IPS-NIHi11 (cell line): Measurements from ENCODE around the gene TNRC6C.

Experiments used
- DNase-seq: peaks from one replicate; pipeline ENCODE4 v3.0.0; 2012; ENCODE audit warnings: mixed read lengths, low spot score

Gene TNRC6C

DNA sequence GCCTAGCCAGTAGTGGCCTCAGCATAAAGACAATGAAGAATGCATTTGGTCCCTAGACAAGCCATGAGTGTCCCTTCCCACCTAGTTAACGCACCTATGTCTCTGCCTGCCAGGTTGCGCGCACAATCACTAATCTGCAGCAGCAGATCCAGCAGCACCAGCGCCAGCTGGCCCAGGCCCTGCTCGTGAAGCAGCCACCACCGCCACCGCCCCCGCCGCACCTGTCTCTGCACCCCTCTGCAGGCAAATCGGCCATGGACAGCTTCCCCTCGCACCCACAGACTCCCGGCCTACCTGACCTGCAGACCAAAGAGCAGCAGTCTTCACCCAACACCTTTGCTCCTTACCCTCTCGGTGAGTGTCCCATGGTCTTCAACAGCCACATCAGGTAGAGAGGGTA, 128.2 kb downstream of the TNRC6C start:
- DNase-seq = no peak

DNA sequence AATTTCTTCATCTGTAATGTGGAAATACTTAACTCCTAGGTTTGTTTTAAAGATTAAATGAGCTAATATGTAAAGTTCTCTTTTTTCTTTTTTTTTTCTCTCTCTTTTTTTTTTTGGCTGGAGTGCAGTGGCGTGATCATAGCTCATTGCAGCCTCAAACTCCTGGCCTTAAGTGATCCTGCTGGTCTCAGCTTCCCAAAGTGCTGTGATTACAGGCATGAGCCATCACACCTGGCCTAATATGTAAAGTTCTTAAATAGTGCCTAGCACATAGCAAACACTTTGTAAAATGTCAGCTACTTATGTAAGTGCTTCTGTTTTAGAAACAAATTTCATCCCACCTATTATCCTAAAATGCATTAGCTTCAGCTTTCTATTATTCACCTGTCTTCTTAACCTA, 130.0 kb downstream of the TNRC6C start:
- no peak for DNase-seq

DNA sequence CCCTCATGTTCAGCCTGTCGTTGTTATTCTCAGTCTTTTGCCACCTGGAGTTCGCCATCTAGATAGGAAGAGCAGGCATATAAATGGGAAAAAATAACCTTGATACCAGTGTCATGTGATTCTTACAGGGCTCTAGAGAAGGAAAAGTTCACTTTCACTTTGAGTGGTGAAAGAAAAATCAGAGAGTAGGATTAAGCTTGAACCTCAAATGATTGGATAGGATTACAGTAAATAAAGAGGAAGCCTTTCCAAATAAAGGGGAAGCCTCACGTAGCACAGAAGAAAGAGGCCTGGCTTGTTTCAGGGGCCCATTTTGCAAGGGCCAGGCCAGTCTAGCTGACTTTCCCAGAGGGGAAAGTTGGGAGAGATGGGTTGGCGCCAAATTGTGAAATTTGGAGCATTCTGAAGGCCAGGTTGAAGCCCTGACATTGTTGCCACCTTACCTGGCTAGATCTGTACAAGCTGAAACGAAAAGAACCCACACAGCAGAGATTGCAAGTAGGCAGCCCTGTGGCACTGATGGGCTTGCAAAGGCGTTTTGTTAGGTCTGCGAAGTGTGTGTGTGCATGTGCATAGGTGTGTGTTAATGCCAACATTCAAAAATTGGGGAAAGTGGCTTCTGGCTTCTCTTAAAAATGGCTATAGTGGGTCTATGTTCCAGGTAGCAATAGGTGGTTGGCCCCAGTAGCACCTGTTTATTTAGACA, 131.2 kb downstream of the TNRC6C start:
- no peak for DNase-seq

DNA sequence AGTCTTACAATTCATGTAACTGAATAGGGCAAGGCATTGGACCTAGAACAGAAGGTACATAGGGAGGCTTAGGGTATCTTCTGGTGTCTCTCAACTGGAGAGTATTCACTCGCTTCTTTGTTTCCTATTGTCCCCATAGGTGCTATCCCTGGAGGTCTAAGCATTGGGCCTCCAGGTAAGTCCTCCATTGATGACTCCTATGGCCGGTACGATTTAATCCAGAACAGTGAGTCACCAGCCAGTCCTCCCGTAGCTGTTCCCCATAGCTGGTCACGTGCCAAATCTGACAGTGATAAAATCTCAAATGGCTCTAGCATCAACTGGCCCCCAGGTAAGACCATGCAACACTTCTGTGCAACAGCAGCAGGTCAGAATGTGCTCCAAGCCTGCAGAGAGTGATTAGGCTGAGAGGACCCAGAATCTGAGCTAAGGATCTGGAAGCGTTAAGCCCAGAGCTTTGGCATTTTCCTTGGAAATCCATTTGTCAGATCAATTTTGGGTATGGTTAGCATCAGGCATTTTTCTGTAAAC, 134.4 kb downstream of the TNRC6C start:
- DNase-seq = no peak

DNA sequence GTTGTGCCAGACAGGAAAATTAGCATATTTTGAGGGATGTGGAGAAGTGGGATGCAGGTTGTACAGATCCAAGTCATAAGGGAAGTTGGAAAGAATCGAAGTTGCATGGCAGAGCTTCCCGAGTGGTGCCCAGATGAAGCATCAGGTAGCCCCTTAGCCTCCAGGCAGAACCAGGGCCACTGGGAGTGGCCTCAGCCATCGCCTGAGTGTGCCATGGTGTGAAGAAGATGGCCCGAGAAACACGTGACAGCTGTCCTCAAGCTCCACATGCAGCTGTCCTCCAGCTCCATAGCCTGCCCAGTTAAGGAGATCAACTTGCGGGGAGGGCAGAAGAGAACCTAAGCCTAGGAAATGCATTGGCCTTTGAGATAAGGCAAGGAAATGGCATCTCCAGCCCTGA, 136.5 kb downstream of the TNRC6C start:
- DNase-seq = no peak

DNA sequence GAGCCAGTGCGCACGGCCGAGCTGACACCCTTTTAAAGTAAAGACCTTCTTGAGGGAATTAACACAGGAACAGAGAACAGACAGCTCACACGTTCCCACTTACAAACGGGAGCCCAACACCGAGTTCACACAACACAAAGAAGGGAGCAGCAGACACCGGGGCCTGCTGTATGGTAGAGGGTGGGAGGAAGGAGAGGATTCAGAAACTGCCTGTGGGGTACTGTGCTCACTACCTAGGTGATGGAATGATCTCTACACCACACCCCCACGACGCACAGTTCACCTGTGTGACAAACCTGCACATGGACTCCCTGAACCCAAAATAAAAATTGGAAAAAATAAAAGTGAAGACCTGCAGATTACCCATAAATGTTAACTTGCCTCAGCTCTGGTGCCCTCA, 137.6 kb downstream of the TNRC6C start:
- no peak for DNase-seq

DNA sequence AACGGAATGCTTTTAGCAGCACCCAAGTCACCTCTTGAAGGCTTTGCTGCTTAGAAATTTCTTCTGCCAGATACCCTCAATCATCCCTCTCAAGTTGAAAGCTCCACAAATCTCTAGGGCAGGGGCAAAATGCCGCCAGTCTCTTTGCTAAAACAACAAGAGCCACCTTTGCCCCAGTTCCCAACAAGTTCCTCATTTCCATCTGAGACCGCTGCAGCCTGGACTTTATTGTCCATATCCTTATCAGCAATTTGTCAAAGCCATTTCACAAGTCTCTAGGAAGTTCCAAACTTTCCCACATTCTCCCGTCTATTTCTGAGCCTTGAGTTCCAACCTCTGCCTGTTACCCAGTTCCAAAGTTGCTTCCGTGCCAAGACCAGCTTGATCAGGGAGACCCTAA, 142.6 kb downstream of the TNRC6C start:
- DNase-seq = no peak

DNA sequence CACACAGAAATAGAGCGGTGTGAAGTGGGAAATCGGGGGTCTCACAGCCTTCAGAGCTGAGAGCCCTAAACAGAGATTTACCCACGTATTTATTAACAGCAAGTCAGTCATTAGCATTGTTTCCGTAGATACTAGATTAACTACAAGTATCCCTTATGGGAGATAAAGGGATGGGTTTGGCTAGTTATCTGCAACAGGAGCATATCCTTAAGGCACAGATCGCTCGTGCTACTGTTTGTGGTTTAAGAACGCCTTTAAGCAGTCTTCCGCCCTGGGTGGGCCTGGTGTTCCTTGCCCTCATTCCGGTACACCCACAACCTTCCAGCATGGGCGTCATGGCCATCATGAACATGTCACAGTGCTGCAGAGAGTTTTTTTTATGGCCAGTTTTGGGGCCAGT, 143.0 kb downstream of the TNRC6C start:
- no peak for DNase-seq

DNA sequence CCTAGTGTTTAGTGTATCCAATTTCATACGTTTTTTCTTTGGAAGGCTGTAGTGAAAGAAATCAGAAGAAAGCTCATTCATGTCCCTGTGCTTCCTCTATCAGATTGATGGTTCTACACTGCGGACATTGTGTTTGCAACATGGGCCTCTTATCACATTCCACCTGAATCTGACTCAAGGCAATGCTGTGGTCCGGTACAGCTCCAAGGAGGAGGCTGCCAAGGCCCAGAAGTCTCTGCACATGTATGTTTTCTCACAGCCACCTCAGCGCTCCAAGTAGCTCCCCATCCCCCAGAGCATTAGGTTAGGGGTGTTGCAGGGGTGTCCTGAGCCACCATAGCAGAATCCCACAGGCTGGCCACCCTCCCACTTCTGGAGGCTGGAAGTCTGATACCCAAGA, 144.8 kb downstream of the TNRC6C start:
- no peak for DNase-seq

DNA sequence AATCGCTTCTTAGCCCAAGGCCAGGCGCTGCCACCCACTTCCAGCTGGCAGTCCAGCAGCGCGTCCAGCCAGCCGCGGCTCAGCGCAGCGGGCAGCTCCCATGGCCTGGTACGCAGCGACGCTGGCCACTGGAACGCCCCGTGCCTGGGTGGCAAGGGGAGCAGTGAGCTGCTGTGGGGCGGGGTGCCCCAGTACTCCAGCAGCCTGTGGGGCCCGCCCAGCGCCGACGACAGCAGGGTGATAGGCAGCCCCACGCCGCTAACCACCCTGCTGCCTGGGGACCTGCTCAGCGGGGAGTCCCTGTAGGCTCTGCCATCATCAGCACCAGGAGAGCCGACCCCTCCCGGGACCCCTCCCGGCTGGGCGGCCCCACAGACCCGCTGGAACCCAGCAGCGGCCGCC, 146.0 kb downstream of the TNRC6C start:
- no peak for DNase-seq

DNA sequence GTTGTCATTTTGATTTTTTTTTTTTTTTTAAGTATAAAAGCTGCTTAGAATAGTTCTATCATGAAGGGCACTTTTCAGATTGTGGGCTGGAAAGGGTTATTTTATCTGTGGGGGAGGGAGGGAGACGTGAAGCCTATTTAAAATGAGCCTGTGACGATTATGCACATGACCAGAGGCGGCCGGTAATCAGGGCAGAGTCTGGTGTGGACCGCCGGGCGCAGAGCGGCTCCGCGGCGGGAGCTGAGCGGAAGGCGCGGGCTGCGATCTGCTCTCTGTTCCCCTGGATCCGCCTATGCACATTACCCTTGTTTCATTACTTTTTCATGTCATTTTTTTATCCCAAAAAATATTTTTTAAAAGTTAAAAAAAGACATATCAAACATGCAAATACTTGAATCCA, 146.6 kb downstream of the TNRC6C start:
- DNase-seq = no peak

DNA sequence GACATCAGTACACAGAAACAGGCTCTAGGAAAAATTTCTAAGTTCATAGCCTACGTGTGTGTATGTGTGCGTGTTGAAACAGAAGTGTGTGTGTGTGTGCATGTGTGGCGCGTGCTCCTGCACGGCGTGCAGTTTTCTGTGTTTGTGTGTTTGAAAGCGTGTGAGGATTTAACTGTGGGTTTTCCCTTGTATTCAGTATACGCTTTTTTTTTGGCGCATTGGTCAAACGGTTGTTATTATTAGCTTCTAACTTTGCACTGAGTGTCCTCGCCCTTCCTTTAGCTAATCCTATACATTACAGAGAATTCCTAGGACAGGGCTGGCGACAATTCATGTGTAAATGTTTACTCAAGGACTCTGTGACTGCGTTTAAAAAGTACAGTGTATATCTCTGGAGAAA, 147.0 kb downstream of the TNRC6C start:
- DNase-seq = no peak

DNA sequence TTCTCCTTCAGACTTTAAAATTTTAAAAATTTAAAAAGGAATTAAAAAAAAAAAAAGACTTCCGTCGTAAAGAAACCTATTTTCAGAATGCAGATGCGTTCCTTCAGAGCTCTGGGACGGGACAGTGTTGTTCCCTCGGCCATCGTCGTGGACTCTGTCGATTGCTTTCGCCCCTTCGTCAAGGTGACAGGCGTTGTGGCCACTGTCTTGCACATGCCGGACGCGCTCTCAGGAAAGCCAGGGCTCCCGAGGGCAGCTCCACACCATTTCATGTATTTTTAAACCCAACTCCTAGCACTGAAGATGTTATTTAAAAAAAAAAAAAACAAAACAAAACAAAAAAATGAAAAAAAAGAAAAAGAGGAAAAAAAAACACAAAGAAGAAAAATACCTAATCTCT, 147.7 kb downstream of the TNRC6C start:
- no peak for DNase-seq

DNA sequence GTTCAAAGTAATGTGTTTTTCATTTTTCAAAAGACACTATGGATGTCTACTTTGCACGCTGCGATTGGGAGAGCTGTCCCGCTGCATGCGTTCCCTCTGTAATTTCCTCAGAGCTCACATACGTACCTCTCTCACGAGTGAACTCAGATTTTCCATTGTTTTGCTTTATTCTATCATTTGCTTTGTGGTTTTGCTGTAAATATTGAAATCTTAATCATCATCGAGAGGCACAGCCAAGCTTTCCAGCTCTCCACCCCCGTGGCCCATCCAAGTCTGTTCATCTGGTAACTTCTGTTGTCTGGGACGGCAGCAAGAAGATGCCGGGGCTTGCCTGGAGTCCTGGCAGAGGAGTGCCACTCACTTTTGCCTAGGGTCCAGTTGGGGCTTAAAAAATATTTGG, 149.0 kb downstream of the TNRC6C start:
- no peak for DNase-seq

DNA sequence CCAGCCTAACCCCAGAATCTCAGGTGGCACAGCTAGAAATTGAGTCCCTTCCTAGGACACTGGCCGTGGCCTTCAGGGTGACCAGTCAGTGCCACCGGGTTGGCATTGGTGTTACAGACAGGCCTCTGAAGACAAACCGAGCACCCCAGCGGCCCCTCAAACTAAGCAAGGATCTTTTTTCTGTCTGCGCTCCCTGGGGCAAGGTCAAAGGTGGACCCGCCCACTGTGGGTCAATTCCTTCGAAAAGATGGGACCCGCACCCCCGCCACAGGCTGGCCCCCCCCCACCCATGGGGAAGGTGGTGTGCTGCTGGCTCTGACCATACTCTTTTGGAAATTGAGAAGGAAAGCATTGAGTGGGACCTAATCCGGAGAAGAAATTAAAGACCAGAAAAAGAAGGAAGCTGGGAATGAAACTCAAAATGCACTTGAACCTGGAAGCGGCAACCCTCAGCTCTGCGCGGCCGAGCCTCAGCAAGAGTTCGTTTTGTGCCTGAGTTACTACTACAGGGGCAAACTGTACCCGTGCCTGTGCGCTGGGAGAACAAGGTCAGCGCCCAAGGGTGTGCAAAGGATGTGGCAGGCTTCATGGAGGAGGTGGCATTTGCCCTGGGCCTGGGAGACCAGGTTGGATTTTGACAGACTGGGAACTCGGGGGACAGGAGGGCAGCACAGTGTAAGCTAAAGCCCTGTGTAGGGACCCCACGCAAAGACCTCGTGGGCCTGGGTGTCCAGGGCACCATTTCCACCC, 149.6 kb downstream of the TNRC6C start:
- no peak for DNase-seq

DNA sequence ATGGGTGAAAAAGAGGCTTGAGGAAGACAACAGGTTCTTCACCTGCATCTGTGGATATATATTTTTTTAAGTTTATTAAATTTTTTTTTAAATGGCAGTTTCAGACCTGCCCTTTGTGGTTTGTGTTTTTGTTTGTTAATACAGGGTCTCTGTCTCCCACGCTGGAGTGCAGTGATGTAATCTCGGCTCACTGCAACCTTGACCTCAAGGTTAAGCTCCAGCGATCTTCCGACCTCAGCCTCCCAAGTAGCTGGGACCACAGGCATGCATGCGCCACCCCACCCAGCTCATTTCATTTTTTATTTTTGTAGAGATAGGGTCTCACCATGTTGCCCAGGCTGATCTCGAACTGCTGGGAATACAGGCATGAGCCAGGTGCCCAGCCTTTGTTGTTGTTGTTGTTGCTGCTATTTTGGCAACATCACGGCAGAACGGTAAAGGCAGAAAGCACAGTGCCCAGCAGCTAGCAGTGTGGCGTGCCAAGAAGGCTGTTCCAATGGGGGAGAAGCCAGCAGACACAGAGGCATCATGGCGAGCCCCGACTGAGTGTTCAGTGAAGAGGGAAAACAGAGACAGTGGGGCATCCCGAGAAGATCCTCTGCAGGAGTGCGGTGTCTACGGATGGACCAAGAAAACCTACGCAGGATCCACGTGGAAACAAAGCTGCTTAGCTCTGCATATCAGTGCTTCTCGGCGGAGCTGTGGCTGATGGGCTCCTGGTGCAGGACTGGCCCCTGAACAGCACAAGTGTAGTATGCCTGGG, 150.4 kb downstream of the TNRC6C start:
- no peak for DNase-seq

DNA sequence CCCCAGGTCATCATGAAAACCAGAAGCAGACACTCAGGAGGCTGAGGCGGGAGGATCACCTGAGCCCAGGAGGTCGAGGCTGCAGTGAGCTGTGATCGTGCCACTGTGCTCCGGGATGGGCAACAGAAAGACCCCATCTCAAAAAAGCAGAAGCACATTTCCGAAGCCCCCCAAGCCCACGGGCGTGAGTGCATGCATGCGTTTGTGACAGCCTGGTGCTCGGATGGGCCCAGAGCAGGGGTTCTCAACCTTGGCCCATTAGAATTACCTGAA, 150.9 kb downstream of the TNRC6C start:
- DNase-seq = no peak

DNA sequence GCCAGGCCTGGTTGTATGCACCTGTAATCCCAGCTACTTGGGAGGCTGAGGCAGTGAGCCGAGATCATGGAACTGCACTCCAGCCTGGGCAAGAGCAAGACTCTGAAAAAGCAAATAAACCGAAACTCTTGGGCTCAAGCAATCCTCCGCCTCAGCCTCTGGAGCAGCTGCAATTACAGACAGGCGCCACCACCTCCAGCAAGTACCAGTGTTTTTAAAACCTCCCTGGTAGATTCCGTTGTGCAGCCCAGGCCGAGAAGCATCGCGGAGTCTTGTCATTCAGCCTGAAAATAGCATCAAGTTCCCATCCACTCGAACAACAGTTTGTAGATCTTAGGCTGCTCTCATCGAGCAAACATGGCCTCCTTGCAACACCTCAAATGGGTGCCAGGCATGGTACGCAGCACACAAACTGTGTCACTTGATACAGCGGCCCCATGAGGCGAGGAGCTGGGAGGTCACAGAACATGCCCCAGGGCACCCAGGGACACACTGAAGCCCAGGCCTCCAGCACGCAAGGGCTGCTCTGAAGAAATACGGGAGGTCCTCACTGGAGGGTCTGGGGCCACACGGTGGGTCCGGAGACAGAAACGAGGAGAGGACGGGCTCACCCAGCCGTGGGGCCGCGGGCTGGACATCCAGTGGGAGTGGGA, 152.0 kb downstream of the TNRC6C start:
- DNase-seq = no peak

DNA sequence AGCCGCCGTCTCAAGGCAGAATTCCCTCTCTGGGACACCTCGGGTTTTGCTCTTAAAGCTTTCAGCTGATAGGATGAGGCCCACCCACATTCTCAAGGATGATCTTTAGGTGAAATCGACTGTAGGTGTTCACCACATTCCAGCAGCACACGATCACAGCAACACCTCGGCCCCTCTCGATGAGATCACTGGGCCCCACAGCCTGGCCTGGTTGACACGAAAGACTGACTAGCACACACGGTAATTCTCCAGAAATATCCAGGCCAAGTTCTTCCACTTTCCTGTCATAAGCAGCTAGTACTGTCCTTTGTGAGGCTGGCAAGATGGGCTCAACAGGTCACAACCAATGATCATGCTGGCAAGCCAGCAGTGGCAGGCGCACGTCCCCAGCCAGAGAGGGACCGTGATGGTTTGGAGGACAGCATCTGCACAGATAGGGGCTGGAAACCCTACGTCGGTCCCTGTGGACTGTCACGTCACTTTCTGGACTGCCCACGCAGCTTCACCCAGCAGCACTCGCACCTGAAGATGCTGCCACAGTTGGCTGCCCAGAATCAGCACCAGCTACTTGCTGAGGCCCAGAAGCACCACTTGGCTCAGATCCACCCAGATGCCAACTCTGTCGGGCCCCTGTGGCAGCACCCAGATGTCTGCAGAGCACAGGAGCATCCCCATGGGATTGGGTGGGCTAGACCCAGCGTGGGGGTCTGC, 152.7 kb downstream of the TNRC6C start:
- no peak for DNase-seq

DNA sequence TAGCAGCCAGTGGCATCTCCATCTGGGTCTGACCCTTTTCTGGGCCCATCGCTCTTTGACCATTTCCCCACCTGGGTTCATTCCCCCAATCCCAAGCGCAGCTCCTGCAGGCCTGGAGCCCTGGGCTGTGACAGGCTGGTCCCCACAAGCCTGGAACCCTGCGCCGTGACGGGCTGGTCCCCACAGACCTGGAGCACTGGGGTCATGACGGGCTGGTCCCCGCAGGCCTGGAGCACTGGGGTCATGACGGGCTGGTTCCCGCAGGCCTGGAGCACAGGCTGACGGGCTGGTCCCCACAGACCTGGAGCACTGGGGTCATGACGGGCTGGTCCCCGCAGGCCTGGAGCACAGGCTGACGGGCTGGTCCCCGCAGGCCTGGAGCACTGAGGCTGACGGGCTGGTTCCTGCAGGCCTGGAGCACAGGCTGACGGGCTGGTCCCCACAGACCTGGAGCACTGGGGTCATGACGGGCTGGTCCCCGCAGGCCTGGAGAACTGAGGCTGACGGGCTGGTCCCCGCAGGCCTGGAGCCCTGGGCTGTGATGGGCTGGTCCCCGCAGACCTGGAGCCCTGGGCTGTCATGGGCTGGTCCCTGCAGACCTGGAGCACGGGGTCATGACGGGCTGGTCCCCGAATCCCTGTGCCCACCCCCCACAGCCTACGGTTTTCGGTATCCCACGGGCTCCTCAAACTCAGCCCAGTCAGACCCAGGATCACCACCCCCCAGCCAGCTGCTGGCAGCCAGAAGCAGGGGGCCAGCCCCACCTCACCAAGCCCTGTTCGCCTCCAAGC, 153.4 kb downstream of the TNRC6C start:
- DNase-seq = no peak
